Mesenchymal stem cell (in vitro differentiated cells and primary cell): Measurements from ENCODE around the gene BCO2.

Experiments
- DNase-seq: peaks from one replicate; pipeline ENCODE4 v3.0.0-alpha.2; 2013
- H2AFZ ChIP-seq: one replicate; pipeline ENCODE4 v1.6.1; 2013; ENCODE audit warnings: low read depth, mild to moderate bottlenecking, control low read depth, inconsistent platforms, low read length, moderate library complexity
- H2AK5ac ChIP-seq: 2 replicates; pipeline ENCODE4 v1.6.1; 2013; ENCODE audit warnings: low read length, moderate library complexity, mild to moderate bottlenecking, inconsistent platforms; ENCODE audit not compliant: severe bottlenecking
- H2BK120ac ChIP-seq: one replicate; pipeline ENCODE4 v1.6.1; 2013; ENCODE audit warnings: low read depth, mild to moderate bottlenecking, inconsistent platforms, low read length, moderate library complexity
- H2BK12ac ChIP-seq, 2 experiments: one replicate each; pipeline ENCODE4 v1.6.1; 2013; ENCODE audit warnings: inconsistent platforms in 2 of 2, low read length in 2 of 2, mild to moderate bottlenecking in 2 of 2, moderate library complexity in 2 of 2, control low read depth in 1 of 2
- H2BK15ac ChIP-seq: one replicate; pipeline ENCODE4 v1.6.1; 2013; ENCODE audit warnings: mild to moderate bottlenecking, low read depth, inconsistent platforms; ENCODE audit not compliant: poor library complexity, severe bottlenecking
- H2BK5ac ChIP-seq: 2 replicates; pipeline ENCODE4 v1.6.1; 2013; ENCODE audit warnings: low read depth, mild to moderate bottlenecking, low read length, control low read depth, inconsistent platforms; ENCODE audit not compliant: poor library complexity, severe bottlenecking
- H3K14ac ChIP-seq, 2 experiments: one replicate each; pipeline ENCODE4 v1.6.1; 2013; ENCODE audit warnings: inconsistent platforms in 2 of 2, low read length in 2 of 2, control low read depth in 1 of 2, mild to moderate bottlenecking in 1 of 2, moderate library complexity in 1 of 2
- H3K18ac ChIP-seq, 2 experiments: one replicate each; pipeline ENCODE4 v1.6.1; 2013; ENCODE audit warnings: inconsistent platforms in 2 of 2, low read length in 2 of 2, control low read depth in 1 of 2, low read depth in 1 of 2, mild to moderate bottlenecking in 1 of 2
- H3K23ac ChIP-seq, 2 experiments: one replicate each; pipeline ENCODE4 v1.6.1; 2013; ENCODE audit warnings: inconsistent platforms in 2 of 2, low read length in 2 of 2, mild to moderate bottlenecking in 2 of 2, moderate library complexity in 2 of 2, control low read depth in 1 of 2
- H3K27ac ChIP-seq: 2 replicates; pipeline ENCODE4 v1.5.1; 2013; ENCODE audit warnings: mild to moderate bottlenecking, moderate library complexity, low read length, control low read depth, inconsistent platforms; ENCODE audit not compliant: poor library complexity, severe bottlenecking
- H3K27me3 ChIP-seq, 2 experiments: 2 replicates each; pipeline versions ENCODE4 v1.6.1 to v1.7.0; 2013; ENCODE audit warnings: low read length in 2 of 2, mild to moderate bottlenecking in 2 of 2, moderate library complexity in 2 of 2, control low read depth in 1 of 2, inconsistent platforms in 1 of 2; ENCODE audit not compliant: control insufficient read depth in 1 of 2, insufficient read depth in 1 of 2
- H3K36me3 ChIP-seq, 2 experiments: 2 replicates each; pipeline versions ENCODE4 v1.6.1 to v1.7.0; 2013; ENCODE audit warnings: low read length in 2 of 2, control low read depth in 1 of 2, inconsistent platforms in 1 of 2, low read depth in 1 of 2, mild to moderate bottlenecking in 1 of 2; ENCODE audit not compliant: insufficient read depth in 2 of 2, control insufficient read depth in 1 of 2
- H3K4ac ChIP-seq, 2 experiments: one replicate each; pipeline ENCODE4 v1.6.1; 2013; ENCODE audit warnings: inconsistent platforms in 2 of 2, low read length in 2 of 2, mild to moderate bottlenecking in 2 of 2, moderate library complexity in 2 of 2, control low read depth in 1 of 2, low read depth in 1 of 2
- H3K4me1 ChIP-seq: 2 replicates; pipeline ENCODE4 v1.6.1; 2013; ENCODE audit warnings: low read depth, low read length, control low read depth; ENCODE audit not compliant: control insufficient read depth, insufficient read depth
- H3K4me2 ChIP-seq: 2 replicates; pipeline ENCODE4 v1.6.1; 2013; ENCODE audit warnings: low read length, mild to moderate bottlenecking, inconsistent platforms; ENCODE audit not compliant: poor library complexity, severe bottlenecking
- H3K4me3 ChIP-seq, 2 experiments: 2 replicates each; pipeline versions ENCODE4 v1.5.1 to v1.7.0; 2013; ENCODE audit warnings: low read length in 2 of 2, mild to moderate bottlenecking in 2 of 2, control low read depth in 1 of 2, low read depth in 1 of 2; ENCODE audit not compliant: insufficient read depth in 1 of 2
- H3K79me1 ChIP-seq: replicated peaks from 2 replicates; pipeline ENCODE4 v1.6.1; 2013; ENCODE audit warnings: mild to moderate bottlenecking, control low read depth, low read length, inconsistent platforms; ENCODE audit not compliant: poor library complexity, severe bottlenecking
- H3K9ac ChIP-seq: 2 replicates; pipeline ENCODE4 v1.7.0; 2013; ENCODE audit warnings: mild to moderate bottlenecking, low read length, moderate library complexity
- H3K9me3 ChIP-seq: 2 replicates; pipeline ENCODE4 v1.7.0; 2013; ENCODE audit warnings: mild to moderate bottlenecking, low read length; ENCODE audit not compliant: control insufficient read depth
- H4K8ac ChIP-seq: one replicate; pipeline ENCODE4 v1.6.1; 2013; ENCODE audit warnings: inconsistent platforms, mild to moderate bottlenecking, low read length, moderate library complexity
- H4K91ac ChIP-seq: one replicate; pipeline ENCODE4 v1.6.1; 2013; ENCODE audit warnings: mild to moderate bottlenecking, low read length, inconsistent platforms
- WGBS: methylation state at CpG from one replicate; pipeline ENCODE4 v1.1.7; 2013; ENCODE audit warnings: mixed read lengths; 5-methylcytosine and 5-hydroxymethylcytosine counted together

The BCO2 gene

DNA sequence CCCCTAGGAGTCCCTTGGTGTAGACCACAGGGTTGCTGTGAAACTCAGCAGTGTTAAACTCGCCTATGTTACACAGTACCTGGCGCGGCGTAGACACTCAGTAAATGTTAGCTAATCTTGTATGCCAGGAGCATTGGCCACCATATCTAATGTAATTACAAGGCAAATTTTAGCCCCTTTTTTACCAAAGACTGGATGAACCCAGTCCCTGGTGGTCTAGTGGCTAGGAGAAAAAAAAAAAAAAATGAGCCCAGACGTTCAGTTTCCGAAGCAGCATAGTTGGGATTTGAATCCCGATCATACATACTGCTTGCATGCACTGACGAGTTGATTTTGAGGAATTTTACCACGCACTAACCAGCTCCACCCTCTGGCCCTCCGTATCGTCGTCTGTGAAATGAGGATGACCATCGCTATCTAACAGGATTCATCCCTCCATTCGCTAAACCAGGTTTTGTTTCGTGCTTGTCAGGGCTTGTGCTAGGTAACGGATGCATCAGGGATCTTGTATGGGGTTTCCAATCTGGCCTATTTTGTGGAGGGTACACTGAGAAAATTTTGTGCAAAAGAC lies 51.6 kb downstream of the BCO2 start:
- Histone ChIP-seq H3K79me1 (peaks cover 8% of the 10 kb centered on the region), H3K4me1 (peaks cover 6% of the 10 kb centered on the region), H4K91ac (no peak overlapping the region), H2BK120ac (no peak overlapping the region), H3K9ac (peak overlapping the region; percentile 99), H2AK5ac (no peak overlapping the region), H3K36me3 (peaks cover 0 to 32% of the 10 kb centered on the region in 2 experiments), H4K8ac (peak overlapping the region; percentile 27), H3K9me3 (no peaks in the 10 kb centered on the region), H3K4me2 (peak overlapping the region; percentile 82), H3K14ac (peak overlapping the region in 1 of 2 experiments; percentile 96), H2AFZ (no peak overlapping the region), H3K4me3 (peak overlapping the region; percentile 98 to 99), H3K18ac (peak overlapping the region; percentile 15 to 95), H2BK5ac (no peak overlapping the region), H3K4ac (peak overlapping the region; percentile 72 to 92), H2BK12ac (no peak overlapping the region), H3K23ac (no peak overlapping the region), H3K27me3 (no peaks in the 10 kb centered on the region), H2BK15ac (peak overlapping the region; percentile 77), H3K27ac (peak overlapping the region; percentile 31)
- peak; percentile 58 for DNase-seq
- WGBS = 19% methylated on average over 16 of the region's 16 CpGs

DNA sequence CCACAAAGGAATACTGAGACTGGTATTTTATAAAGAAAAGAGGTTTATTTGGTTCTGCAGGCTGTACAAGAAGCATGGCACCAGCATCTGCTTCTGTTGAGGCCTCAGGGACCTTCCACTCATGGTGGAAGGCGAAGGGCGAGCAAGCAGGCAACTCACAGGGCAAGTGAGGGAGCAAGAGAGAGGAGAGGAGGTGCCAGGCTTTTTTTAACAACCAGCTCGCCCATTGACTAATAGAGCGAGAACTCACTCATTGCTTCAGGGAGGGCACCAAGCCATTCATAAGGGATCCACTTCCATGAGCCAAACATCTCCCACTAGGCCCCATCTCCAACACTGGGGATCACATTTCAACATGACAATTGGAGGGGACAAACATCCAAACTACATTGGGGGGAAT lies 52.2 kb downstream of the BCO2 start:
- peak overlapping the region; percentile 45 for H4K91ac ChIP-seq
- peaks cover 10% of the 10 kb centered on the region for H3K79me1 ChIP-seq

DNA sequence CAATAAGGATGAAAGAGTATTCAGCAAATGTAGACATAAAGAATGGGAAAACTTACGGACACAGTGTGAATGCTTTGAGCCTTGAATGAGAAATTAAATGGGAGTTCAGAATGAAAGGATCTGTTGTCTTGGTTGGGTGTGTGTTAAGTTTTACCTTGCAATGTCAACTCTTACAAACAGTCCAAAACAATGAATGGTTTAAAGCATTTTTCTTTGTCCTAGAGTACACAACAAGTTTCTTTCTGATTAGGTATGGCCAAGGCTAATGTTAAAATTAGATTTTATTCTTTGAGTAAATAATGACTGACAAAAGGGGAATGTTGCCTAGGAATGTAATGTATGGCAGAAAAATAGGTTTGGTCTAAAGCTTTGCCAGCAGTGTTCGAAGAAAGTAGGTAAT lies 53.4 kb downstream of the BCO2 start:
- 94% methylated on average over 2 of the region's 2 CpGs for WGBS

More for the DNA sequence above, 52.2 kb downstream of the BCO2 start:
- H3K9me3 ChIP-seq = no peaks in the 10 kb centered on the region
- 70% methylated on average over 4 of the region's 4 CpGs for WGBS
- H3K14ac ChIP-seq = no peak overlapping the region
- H2BK120ac ChIP-seq = no peak overlapping the region
- H3K23ac ChIP-seq = peak overlapping the region in 1 of 2 experiments; percentile 24
- no peak for DNase-seq
- no peak overlapping the region for H2BK5ac ChIP-seq
- H2AFZ ChIP-seq = no peak overlapping the region
- H3K36me3 ChIP-seq = peaks cover 0 to 38% of the 10 kb centered on the region in 2 experiments
- no peak overlapping the region for H2AK5ac ChIP-seq
- peak overlapping the region; percentile 99 for H3K9ac ChIP-seq
- H2BK15ac ChIP-seq = no peak overlapping the region
- no peak overlapping the region for H3K18ac ChIP-seq
- H3K27ac ChIP-seq = no peak overlapping the region
- H3K4ac ChIP-seq = no peak overlapping the region
- peaks cover 6% of the 10 kb centered on the region for H3K4me1 ChIP-seq
- no peaks in the 10 kb centered on the region for H3K27me3 ChIP-seq
- peak overlapping the region; percentile 82 for H3K4me2 ChIP-seq
- no peak overlapping the region for H4K8ac ChIP-seq
- H3K4me3 ChIP-seq = peak overlapping the region in 1 of 2 experiments; percentile 99
- peak overlapping the region in 1 of 2 experiments; percentile 42 for H2BK12ac ChIP-seq

DNA sequence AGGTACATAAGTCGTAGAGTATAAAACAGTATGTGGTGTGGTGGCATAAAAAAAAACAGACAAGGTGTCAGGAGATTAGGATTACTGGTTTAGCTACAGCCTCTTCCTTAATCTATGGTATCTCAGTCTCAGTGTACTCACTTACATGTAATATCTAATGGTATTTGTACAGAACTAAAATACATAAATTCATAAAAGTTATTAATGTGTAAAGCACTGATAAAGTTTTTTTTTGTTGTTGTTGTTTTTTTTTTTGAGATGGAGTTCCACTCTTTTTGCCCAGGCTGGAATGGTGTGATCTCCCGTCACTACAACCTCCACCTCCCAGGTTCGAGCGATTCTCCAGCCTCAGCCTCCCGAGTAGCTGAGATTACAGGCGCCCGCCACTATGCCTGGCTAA lies 53.8 kb downstream of the BCO2 start:
- H3K18ac ChIP-seq = no peak overlapping the region
- no peak overlapping the region for H3K23ac ChIP-seq
- 97% methylated on average over 3 of the region's 7 CpGs for WGBS
- no peak overlapping the region for H2AK5ac ChIP-seq
- peaks cover 6% of the 10 kb centered on the region for H3K4me1 ChIP-seq
- H3K9ac ChIP-seq = no peak overlapping the region
- H3K79me1 ChIP-seq = peaks cover 13% of the 10 kb centered on the region
- no peak overlapping the region for H4K8ac ChIP-seq
- H2BK5ac ChIP-seq = no peak overlapping the region
- no peak overlapping the region for H3K4me2 ChIP-seq
- no peak overlapping the region for H2AFZ ChIP-seq
- no peak for DNase-seq
- no peaks in the 10 kb centered on the region for H3K27me3 ChIP-seq
- H3K14ac ChIP-seq = no peak overlapping the region
- no peak overlapping the region for H2BK12ac ChIP-seq
- H2BK120ac ChIP-seq = no peak overlapping the region
- H3K4me3 ChIP-seq = no peak overlapping the region
- H3K9me3 ChIP-seq = no peaks in the 10 kb centered on the region
- no peak overlapping the region for H4K91ac ChIP-seq
- no peak overlapping the region for H3K27ac ChIP-seq
- no peak overlapping the region for H3K4ac ChIP-seq
- no peak overlapping the region for H2BK15ac ChIP-seq
- peaks cover 0 to 55% of the 10 kb centered on the region in 2 experiments for H3K36me3 ChIP-seq

More for the DNA sequence above, 53.4 kb downstream of the BCO2 start:
- Histone ChIP-seq H3K9me3 (no peaks in the 10 kb centered on the region), H2BK120ac (no peak overlapping the region), H3K4me3 (no peak overlapping the region), H3K4me2 (no peak overlapping the region), H3K4ac (no peak overlapping the region), H2BK5ac (no peak overlapping the region), H3K36me3 (peaks cover 0 to 50% of the 10 kb centered on the region in 2 experiments), H2BK12ac (no peak overlapping the region), H4K91ac (no peak overlapping the region), H3K14ac (no peak overlapping the region), H3K9ac (no peak overlapping the region), H3K27me3 (no peaks in the 10 kb centered on the region), H3K27ac (no peak overlapping the region), H3K18ac (no peak overlapping the region), H3K79me1 (peaks cover 13% of the 10 kb centered on the region), H2BK15ac (no peak overlapping the region), H2AFZ (no peak overlapping the region), H3K4me1 (peaks cover 6% of the 10 kb centered on the region), H4K8ac (no peak overlapping the region), H2AK5ac (no peak overlapping the region), H3K23ac (no peak overlapping the region)
- no peak for DNase-seq
